Right atrium auricular region (tissue), 2 donors: ENCODE data around the gene NFIL3. TPM values are rescaled to one million over a fixed set of nuclear protein-coding genes. Genes with fewer than 3 reads are reported as not detected.

Experiments used
- total RNA-seq, 2 donors: library from RNA; depleted of rRNA; stranded (reverse); fragments of >200 nt; gene quantifications; one replicate each; pipeline ENCODE4 v1.1.0, GENCODE V29; 2016

The NFIL3 gene
- total RNA-seq, 2 donors from 2014 or later, result 21.2 to 25.5 TPM

Other genes with a start within 250 kb of the NFIL3 start
- 10 to 100 TPM; 16.3 to 50.4 TPM for gene AUH, start 61.9 kb downstream of the NFIL3 start, total RNA-seq